Renal cortex interstitium (tissue), 15 donors: ENCODE measurements around the gene AAR2. TPM values are rescaled to one million over a fixed set of nuclear protein-coding genes. Genes with fewer than 3 reads are reported as not detected.

Experiments
- DNase-seq, 11 donors: peaks; one replicate each; pipeline ENCODE4 v3.0.0-alpha.2; 2013; ENCODE audit warnings: low read depth in 9 of 11, low spot score in 4 of 11; ENCODE audit errors: extremely low read depth in 1 of 11
- long read RNA-seq, 16 experiments: transcript quantifications; one replicate each; lab custom pipeline, GENCODE V29; 2026
- polyA plus RNA-seq, 3 donors: library from polyadenylated mRNA; unstranded; fragments of 120-200 nt; gene quantifications; one replicate each; pipeline ENCODE4 v1.2.1, GENCODE V29; 2013; ENCODE audit not compliant: insufficient read length in 3 of 3

AAR2 gene, protein sequence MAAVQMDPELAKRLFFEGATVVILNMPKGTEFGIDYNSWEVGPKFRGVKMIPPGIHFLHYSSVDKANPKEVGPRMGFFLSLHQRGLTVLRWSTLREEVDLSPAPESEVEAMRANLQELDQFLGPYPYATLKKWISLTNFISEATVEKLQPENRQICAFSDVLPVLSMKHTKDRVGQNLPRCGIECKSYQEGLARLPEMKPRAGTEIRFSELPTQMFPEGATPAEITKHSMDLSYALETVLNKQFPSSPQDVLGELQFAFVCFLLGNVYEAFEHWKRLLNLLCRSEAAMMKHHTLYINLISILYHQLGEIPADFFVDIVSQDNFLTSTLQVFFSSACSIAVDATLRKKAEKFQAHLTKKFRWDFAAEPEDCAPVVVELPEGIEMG
- polyA plus RNA-seq: 10 to 100 TPM; 41.0 to 44.1 (median 42.1) TPM
- long read RNA-seq, donor 1, transcript AAR2-201 (4 exons, 2,430 nt): major isoform, 14 of 24 reads
- long read RNA-seq, donor 1, partial matches to known transcripts: 8 of 24 reads
- long read RNA-seq, donor 1, other reads (novel, unspliced or antisense): 0 of 24 reads
- long read RNA-seq, donor 2, transcript AAR2-201 (4 exons, 2,430 nt): major isoform, 14 of 16 reads
- long read RNA-seq, donor 2, partial matches to known transcripts: 0 of 16 reads
- long read RNA-seq, donor 2, other reads (novel, unspliced or antisense): 0 of 16 reads
- long read RNA-seq, donor 3, transcript AAR2-201 (4 exons, 2,430 nt): major isoform, 17 of 28 reads
- long read RNA-seq, donor 3, partial matches to known transcripts: 9 of 28 reads
- long read RNA-seq, donor 3, other reads (novel, unspliced or antisense): 0 of 28 reads
- long read RNA-seq, donor 4, transcript AAR2-201 (4 exons, 2,430 nt): major isoform, 18 of 35 reads
- long read RNA-seq, donor 4, partial matches to known transcripts: 16 of 35 reads
- long read RNA-seq, donor 4, other reads (novel, unspliced or antisense): 0 of 35 reads
- long read RNA-seq, donor 5, transcript AAR2-201 (4 exons, 2,430 nt): major isoform, 14 of 41 reads
- long read RNA-seq, donor 5, partial matches to known transcripts: 26 of 41 reads
- long read RNA-seq, donor 5, other reads (novel, unspliced or antisense): 0 of 41 reads
- long read RNA-seq, donor 6, transcript AAR2-201 (4 exons, 2,430 nt): major isoform, 8 of 10 reads
- long read RNA-seq, donor 6, partial matches to known transcripts: 0 of 10 reads
- long read RNA-seq, donor 6, other reads (novel, unspliced or antisense): 0 of 10 reads
- long read RNA-seq, donor 7, transcript AAR2-201 (4 exons, 2,430 nt): major isoform, 14 of 22 reads
- long read RNA-seq, donor 7, partial matches to known transcripts: 7 of 22 reads
- long read RNA-seq, donor 7, other reads (novel, unspliced or antisense): 0 of 22 reads
- long read RNA-seq, donor 8, transcript AAR2-201 (4 exons, 2,430 nt): major isoform, 21 of 33 reads
- long read RNA-seq, donor 8, partial matches to known transcripts: 11 of 33 reads
- long read RNA-seq, donor 8, other reads (novel, unspliced or antisense): 0 of 33 reads
- long read RNA-seq, donor 9, transcript AAR2-201 (4 exons, 2,430 nt): major isoform, 11 of 18 reads
- long read RNA-seq, donor 9, partial matches to known transcripts: 7 of 18 reads
- long read RNA-seq, donor 9, other reads (novel, unspliced or antisense): 0 of 18 reads
- long read RNA-seq, donor 10, transcript AAR2-202 (4 exons, 2,689 nt): minor isoform, 5 of 23 reads
- long read RNA-seq, donor 10, transcript AAR2-201 (4 exons, 2,430 nt): major isoform, 12 of 23 reads
- long read RNA-seq, donor 10, partial matches to known transcripts: 6 of 23 reads
- long read RNA-seq, donor 10, other reads (novel, unspliced or antisense): 0 of 23 reads
- long read RNA-seq, donor 11, transcript AAR2-201 (4 exons, 2,430 nt): major isoform, 8 of 17 reads
- long read RNA-seq, donor 11, partial matches to known transcripts: 7 of 17 reads
- long read RNA-seq, donor 11, other reads (novel, unspliced or antisense): 0 of 17 reads
- long read RNA-seq, donor 12, partial matches to known transcripts: 0 of 2 reads
- long read RNA-seq, donor 12, other reads (novel, unspliced or antisense): 0 of 2 reads
- long read RNA-seq, donor 13, transcript AAR2-201 (4 exons, 2,430 nt): major isoform, 19 of 53 reads
- long read RNA-seq, donor 13, partial matches to known transcripts: 33 of 53 reads
- long read RNA-seq, donor 13, other reads (novel, unspliced or antisense): 0 of 53 reads
- long read RNA-seq, donor 14, transcript AAR2-201 (4 exons, 2,430 nt): major isoform, 16 of 17 reads
- long read RNA-seq, donor 14, partial matches to known transcripts: 0 of 17 reads
- long read RNA-seq, donor 14, other reads (novel, unspliced or antisense): 0 of 17 reads
- long read RNA-seq, donor 15, transcript AAR2-201 (4 exons, 2,430 nt): major isoform, 5 of 6 reads
- long read RNA-seq, donor 15, partial matches to known transcripts: 0 of 6 reads
- long read RNA-seq, donor 15, other reads (novel, unspliced or antisense): 0 of 6 reads
- long read RNA-seq, donor 16, transcript AAR2-202 (4 exons, 2,689 nt): minor isoform, 6 of 90 reads
- long read RNA-seq, donor 16, transcript AAR2-201 (4 exons, 2,430 nt): major isoform, 42 of 90 reads
- long read RNA-seq, donor 16, partial matches to known transcripts: 42 of 90 reads
- long read RNA-seq, donor 16, other reads (novel, unspliced or antisense): 0 of 90 reads

DNA sequence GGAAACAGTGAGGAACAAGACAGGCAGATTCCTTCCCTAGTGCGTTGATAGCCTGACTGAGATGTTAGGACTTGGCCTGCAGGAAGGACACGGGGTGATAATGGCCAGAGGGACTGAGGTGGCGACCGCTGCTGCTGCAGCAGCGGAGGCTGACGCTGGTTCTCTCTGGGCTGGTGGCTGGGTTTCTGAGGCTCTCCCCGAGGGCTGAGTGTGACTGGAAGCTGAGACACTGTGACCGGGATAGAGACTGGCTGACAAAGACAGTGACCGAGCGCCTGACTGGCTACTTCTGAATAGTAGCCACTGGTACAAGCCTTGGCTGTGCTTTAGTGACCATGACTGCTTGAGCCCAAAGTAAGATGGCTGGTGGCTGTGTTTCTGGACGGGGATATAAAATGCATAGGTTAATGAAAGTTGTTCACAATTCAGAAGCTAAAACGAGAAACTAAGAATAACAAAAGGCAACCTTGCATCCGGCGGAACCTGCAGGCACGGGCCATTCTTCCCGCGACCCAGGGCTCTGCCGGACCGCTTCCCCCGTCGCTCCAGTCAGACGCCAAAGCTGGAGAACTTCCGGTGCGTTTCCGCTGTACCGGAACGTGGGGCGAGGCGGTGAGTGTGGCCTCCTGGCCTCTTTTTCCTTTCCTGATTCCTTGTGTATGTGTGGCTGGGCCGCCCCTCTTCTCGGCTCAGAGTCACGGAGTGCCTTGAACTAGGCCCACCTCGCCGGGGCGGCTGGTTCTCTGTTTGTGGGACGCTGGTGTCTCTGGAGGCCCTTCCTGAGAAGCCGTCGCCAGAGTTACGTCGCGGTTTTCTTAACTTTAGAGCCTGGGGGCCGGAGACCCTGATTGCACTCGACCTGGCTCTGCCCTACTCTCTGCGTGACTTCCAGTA lies at the start of gene AAR2:
AAR2 (plus strand) TSS at position 587 of the 894 bp plus-strand sequence. CDS start 3,391 bp downstream, outside the sequence.
- peak; percentile 55 to 79 (median 67) for DNase-seq

DNA sequence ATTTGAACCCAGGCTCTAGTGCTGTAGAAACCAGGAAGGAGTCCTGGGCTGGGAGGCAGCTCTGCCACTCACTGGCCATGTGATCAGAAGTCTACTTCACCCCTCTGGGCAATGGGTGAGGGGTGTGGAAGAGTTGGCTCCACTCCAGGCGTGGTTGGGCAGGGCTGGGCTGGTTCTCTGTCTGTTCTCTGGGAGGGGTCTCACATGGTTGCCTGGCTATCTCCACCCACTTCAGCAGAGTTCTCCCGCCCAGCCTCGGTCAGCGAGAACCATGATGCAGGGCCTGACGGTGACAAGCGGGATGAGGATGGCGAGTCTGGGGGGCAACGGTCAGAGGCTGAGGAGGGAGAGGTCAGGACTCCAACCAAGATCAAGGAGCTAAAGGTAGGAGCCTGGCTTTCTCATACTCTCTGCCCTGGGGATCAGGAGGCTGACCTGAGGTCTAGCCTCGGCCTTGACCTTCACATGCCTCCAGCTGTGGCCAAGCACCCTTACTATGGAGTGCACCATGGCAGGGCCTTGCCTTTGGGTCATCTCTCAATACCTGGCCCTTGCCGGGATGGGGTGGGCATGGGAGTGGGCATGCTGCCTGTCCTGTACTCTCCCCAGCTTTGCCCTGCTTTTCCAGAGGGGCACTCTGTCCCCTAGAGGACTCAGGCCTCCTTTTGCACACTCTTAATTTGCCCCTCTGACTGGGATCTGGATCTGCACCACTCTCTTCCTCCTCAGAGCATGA lies 42.1 kb upstream of the AAR2 start:
- no peak for DNase-seq

DNA sequence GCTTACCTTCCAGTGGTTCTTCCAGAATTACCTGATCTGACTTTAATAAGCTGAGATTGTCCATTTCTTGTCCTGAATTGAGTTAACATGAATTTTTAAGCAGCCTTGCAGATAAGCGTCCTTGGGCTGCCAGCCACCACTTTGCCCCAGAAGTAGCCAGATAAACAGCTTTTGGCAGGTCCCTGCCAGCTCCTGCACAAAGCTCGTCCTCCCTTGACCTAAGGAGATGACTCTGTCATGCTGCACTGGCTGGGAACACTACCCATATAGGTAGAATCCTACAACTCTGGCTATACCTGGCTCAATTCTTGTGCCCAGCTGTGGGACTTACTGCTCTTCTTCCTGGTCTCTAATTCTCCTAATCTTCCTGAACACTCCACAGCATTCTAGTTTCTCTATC lies 39.6 kb upstream of the AAR2 start:
- DNase-seq: no peak

DNA sequence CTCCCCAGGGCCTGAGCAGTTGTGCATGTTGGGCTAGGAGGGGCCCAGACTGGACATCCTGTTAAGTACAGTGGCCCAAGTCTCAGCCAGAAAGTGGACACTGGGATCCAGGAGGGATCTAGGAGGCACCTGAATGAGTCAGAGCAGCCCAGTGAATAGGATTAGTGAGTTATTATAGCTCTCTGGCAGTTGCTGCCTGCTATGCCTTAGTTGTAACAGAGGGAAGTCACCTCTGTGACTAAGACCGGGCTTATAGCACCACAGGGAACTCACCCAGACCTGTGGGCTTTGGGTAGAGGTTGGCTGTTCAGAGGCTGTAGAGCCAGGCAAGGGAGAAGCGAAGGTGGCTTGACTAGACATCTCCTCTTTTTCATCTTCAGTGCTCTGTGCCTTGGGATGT lies 39.0 kb upstream of the AAR2 start:
- DNase-seq: no peak

DNA sequence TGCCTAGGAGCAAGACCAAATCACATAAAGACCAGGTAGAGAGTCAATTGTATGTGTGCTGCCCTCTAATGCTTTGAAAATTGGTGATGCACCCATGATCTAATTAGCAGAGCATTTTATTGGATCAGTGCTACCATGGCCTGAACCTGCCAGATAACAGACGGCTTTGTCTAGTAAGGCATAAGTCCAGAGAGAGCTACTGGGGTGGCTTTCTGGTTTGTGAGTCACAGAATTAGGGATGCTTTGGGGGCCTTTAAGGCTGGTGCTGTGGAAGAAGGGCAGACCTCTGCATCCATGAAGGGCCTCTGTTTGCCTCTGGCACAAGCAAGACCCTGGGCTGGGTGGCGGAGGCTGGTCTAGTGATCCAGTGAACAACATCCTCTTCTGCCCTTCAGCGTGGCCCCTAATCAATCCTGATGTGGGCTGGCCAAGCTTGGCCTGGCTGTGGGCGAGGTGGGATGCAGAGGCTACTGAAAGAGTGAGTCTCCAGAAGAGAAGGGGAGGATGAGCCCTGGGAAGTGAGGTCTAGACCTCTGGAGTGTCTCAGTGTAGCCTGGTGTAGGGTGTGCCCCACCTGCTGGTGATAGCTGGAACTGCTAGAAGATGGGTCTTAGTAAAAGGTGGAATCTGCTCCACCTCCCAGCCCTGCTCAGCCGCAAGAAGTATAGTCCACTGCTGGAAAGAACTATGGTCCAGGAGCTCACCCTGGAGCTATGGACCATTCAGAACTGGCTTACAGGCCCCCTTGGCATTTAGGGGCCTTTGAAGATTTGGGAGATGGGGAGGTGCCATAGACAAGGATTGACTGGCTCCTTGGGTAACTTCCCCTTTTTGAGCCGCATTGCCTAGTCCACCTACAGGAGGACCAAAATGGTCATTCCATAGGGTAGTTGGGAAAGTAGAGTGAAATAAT lies 36.7 kb upstream of the AAR2 start:
- DNase-seq: peak; percentile 46 to 75 (median 64)

DNA sequence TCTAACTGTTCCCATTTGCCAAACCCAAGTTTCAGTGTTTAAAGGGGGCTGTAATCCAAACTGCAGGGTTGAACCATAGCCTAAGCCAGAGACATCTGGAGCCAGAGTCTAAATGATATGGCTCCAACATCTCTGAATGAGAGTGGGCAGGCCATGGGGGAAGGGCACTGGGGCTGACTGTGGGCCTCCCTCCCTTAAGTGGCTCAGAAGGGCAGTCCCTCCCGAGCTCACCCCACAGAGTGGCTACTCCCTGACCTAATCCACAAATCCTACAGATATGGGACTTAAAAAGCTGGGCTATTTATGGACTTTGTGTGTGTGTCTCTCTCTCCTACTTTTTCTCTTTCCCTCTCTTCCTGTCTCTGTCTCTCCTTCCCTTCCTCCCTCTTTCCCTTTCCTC lies 35.8 kb upstream of the AAR2 start:
- DNase-seq: no peak

DNA sequence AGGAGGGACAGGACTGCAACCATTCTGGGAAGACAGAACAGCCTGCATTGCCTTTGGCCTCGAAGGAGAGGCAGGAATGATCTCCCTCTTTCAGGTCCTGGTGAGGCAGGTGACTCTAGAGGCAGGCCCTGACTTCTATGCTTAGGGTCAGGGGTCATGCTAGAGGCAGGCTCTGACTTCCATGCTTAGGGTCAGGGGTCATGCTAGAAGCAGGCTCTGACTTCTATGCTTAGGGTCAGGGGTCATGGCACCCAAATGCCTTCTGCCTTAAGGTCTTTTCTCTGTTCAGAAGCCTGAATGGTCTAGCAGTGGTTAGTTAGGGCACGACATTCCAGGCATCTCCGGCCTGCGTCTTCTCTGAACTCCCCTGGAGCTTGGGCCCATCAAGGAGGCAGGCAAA lies 35.1 kb upstream of the AAR2 start:
- DNase-seq: no peak

DNA sequence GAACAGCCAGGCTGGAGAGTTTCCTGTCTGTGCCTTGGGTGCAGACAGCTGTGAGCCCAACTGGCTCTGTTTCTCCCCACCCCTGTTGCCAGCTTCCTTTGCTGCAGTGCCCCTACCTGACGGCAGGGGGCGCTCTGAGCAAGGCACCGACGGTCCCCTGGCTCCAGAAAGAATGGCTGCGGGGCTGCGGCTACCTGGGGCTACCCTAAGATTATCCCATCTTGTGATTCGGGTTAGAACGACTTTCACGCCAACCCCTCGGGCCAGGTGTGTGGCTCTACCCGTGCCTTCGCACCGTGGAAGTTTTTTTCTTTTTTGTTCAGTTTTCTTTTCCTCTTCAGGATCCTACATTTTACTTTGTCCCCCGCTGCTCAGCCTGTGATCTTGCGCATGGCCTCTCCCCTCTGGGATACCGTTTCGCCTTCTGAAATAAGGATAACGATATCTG lies 33.4 kb upstream of the AAR2 start:
- DNase-seq: peak in 7 of 11 donors; percentile 21 to 51 (median 32)

DNA sequence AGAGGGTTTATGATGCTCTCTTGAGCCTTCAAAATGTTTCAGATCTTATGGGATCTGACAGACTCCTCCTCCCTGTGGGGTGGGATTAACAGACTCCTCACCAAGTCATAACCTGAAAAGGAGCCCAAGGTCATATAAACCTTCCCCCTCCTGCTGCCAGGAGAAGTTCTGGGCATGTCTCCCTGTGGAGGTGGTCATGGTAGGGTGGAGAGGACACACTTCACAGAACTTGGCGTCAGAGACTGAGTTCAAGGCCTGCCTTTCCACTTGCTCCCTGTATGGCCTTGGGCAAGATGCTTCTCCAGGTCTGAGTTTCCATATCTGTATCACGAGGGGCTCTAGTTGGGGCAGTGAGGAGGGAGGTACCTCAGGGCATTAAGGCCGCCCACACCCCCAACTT lies 32.4 kb upstream of the AAR2 start:
- DNase-seq: no peak

DNA sequence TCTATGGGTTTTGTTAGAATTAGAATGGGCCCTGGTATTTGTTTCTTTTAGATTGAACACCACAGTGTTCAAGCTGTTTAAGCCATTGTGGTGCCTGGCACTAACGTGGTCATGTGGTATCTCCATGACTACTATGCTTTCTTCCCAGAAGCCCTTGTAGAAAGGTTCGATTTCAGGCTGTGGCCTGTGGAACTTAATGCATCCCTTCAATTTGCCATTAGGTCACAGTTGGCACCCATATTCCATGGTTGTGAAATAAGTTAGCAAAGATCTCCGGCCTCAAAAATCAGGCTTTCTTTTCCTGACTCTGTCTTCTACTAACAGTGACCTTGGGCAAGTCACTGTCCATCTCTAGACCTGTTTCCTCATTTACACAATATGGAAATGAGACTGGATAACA lies 31.3 kb upstream of the AAR2 start:
- no peak for DNase-seq

DNA sequence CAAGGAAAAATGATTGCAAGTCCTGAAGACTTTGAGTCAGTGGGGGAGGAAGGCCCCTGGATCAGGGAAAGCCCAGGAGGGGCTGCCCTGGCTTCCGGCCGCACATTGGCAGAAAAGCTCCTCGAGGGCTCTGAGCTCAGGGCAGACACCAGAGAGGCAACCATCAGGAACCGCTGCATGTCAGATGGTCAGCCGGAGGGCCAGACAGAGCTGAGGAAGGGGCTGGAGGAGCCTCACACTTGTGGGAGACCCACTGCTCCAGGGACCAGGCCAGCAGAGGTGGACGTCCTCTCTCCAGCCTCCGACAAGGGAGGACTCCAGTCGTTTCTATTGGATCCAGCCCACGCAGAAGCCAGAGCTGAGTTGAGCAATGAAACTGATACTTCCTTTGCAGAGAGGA lies 30.2 kb upstream of the AAR2 start:
- peak in 1 of 11 donors; percentile 9 for DNase-seq

DNA sequence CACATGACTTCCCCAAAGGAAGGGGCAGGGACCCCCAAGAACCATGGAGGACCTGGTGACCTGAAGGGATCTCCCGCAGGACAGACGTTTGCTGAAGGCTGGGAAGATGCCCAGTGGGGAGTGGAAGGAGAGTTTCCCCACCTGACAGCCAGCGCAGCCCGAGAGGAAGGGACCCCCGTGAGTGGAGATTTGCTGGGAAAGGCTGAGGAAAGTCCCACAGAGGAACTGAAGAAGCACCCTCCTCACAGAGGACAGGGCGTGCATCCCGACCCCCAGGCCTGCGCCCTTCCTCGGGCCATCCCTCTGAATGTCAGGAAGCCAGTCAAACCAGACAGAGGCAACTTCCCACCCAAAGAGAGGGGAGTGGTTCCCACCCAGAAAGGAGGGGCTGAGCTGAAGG lies 29.6 kb upstream of the AAR2 start:
- no peak for DNase-seq

DNA sequence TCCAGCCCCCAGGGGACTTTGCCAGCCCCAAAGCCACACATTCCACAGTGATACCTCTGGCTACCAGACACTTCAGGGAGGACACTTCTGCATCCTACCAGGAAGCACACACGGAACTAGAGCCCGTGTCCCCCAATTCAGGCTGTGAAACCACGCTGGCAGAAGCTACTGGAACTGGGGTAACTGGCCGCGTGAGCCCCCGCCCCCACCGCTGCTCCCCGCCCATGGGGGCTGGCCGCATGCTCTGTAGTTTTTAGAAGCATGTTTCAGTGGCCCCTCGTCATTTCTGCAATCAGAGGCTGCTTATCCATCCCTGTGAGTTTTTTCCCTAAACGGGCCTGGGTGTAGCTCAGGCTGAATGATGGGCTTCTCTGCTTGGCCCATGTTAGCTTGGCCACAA lies 28.7 kb upstream of the AAR2 start:
- no peak for DNase-seq

DNA sequence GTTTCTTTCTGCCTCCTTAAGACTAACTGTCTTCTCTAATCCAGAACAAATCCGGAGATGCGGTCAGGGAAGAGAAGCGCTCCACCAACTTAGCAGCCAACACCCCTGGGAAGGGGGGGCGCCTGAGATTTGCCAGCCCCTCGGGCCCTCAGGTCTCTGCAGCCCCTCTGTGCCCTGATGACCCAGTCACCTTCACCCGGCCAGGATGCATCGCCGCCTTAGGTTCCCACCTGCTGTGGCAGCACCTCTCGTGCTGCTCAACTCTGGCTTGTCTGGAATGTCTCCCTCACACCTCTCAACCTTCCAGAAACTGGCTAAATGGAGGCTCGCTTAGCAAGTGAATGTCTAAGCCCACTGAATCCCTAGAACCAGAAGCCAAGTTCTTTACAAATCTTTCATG lies 28.0 kb upstream of the AAR2 start:
- DNase-seq: no peak
